Stimulated activated CD8-positive, alpha-beta memory T cell treated with anti-CD3 and anti-CD28 coated beads, Interleukin-7, amount 100 ng/mL, for 4 hours (primary cell): ENCODE data around the gene SLC6A11.

Source experiments
- DNase-seq, 2 donors: peaks; one replicate each; pipeline ENCODE4 v3.0.0-alpha.2; 2020; ENCODE audit warnings: low read depth in 2 of 2

Gene SLC6A11

GRCh38 chr3:10951295-10951926, 135.4 kb downstream of the SLC6A11 start:
- no peak for DNase-seq

- DNase-seq = no peak
Measured at GRCh38 chr3:10952525-10952924, 136.5 kb downstream of the SLC6A11 start.

- no peak for DNase-seq
Measured at GRCh38 chr3:10954740-10955139, 138.7 kb downstream of the SLC6A11 start.

- no peak for DNase-seq
Measured at GRCh38 chr3:10955711-10956453, 139.9 kb downstream of the SLC6A11 start.

- no peak for DNase-seq
Measured at GRCh38 chr3:10956531-10956930, 140.5 kb downstream of the SLC6A11 start.

- DNase-seq = no peak
Measured at GRCh38 chr3:10956986-10957385, 141.0 kb downstream of the SLC6A11 start.

GRCh38 chr3:10957976-10958749, 142.1 kb downstream of the SLC6A11 start:
- DNase-seq = no peak

- no peak for DNase-seq
Measured at GRCh38 chr3:10960255-10960654, 144.2 kb downstream of the SLC6A11 start.

GRCh38 chr3:10961921-10962320, 145.9 kb downstream of the SLC6A11 start:
- no peak for DNase-seq

- no peak for DNase-seq
Measured at GRCh38 chr3:10962481-10963036, 146.5 kb downstream of the SLC6A11 start.

- no peak for DNase-seq
Measured at GRCh38 chr3:10964537-10965167, 148.6 kb downstream of the SLC6A11 start.

GRCh38 chr3:10968401-10968800, 152.4 kb downstream of the SLC6A11 start:
- no peak for DNase-seq

GRCh38 chr3:10970306-10970960, 154.4 kb downstream of the SLC6A11 start:
- no peak for DNase-seq

GRCh38 chr3:10972072-10972782, 156.2 kb downstream of the SLC6A11 start:
- DNase-seq = no peak

- no peak for DNase-seq
Measured at GRCh38 chr3:10973046-10973595, 157.1 kb downstream of the SLC6A11 start.

- no peak for DNase-seq
Measured at GRCh38 chr3:10974131-10974530, 158.1 kb downstream of the SLC6A11 start.

- no peak for DNase-seq
Measured at GRCh38 chr3:10974746-10975375, 158.8 kb downstream of the SLC6A11 start.

GRCh38 chr3:10975695-10976234, 159.7 kb downstream of the SLC6A11 start:
- DNase-seq = no peak

GRCh38 chr3:10976770-10977169, 160.7 kb downstream of the SLC6A11 start:
- DNase-seq = no peak
